PC-3 (cell line): ENCODE results near the gene UTS2. TPM values are rescaled to one million over a fixed set of nuclear protein-coding genes. Genes with fewer than 3 reads are reported as not detected.

Experiments
- ATAC-seq: fragments of 200-7000 bp; cut with Tn5 transposase; 2 replicates; pipeline ENCODE4 v1.9.1; 2020; ENCODE audit warnings: mild to moderate bottlenecking, moderate library complexity
- BruUV-seq: library from RNA; stranded (reverse); fragments of 400-500 nt; replicated peaks from 2 replicates; lab custom pipeline; 2021; lab: Mats Ljungman, UMichigan
- CTCF ChIA-PET: fragments of 300-600 bp; sonication (Branson Sonifier 250); formaldehyde crosslinking; loops from one replicate; lab custom pipeline; 2022; ENCODE audit warnings: antibody characterized with exemption; lab: Charles Lee
- POLR2A ChIA-PET: fragments of 300-600 bp; sonication (Branson Sonifier 250); formaldehyde crosslinking; loops from one replicate; lab custom pipeline; 2022; ENCODE audit warnings: antibody characterized with exemption; ENCODE audit not compliant: unreplicated experiment; lab: Charles Lee
- DNase-seq: peaks from one replicate; pipeline ENCODE4 v3.0.0-alpha.2; 2015
- H2AFZ ChIP-seq: fragments of 300-600 bp; sonication (generic); 2 replicates; pipeline ENCODE4 v1.6.0; 2016; ENCODE audit warnings: antibody characterized with exemption, low read length
- H3F3A ChIP-seq: fragments of 300-600 bp; sonication (generic); one replicate; pipeline ENCODE4 v1.6.0; 2017; ENCODE audit warnings: antibody characterized with exemption, low read length, control low read depth, mild to moderate bottlenecking; ENCODE audit not compliant: unreplicated experiment
- H3K27ac ChIP-seq: fragments of 300-600 bp; sonication (generic); 2 replicates; pipeline ENCODE4 v1.5.1; 2016; ENCODE audit warnings: mild to moderate bottlenecking, low read length
- H3K27me3 ChIP-seq: fragments of 300-600 bp; sonication (generic); 2 replicates; pipeline ENCODE4 v1.6.1; 2016; ENCODE audit warnings: low read length, mixed read lengths
- H3K36me3 ChIP-seq: fragments of 300-600 bp; sonication (generic); 2 replicates; pipeline ENCODE4 v1.6.1; 2016; ENCODE audit warnings: low read depth, mixed run types, low read length, mixed read lengths
- H3K4me1 ChIP-seq: fragments of 300-600 bp; sonication (generic); 2 replicates; pipeline ENCODE4 v1.5.1; 2016; ENCODE audit warnings: low read length; ENCODE audit not compliant: insufficient read depth
- H3K4me2 ChIP-seq: fragments of 300-600 bp; sonication (generic); 2 replicates; pipeline ENCODE4 v1.6.0; 2016; ENCODE audit warnings: low read length
- H3K4me3 ChIP-seq: fragments of 300-600 bp; sonication (generic); 2 replicates; pipeline ENCODE4 v1.5.1; 2016; ENCODE audit warnings: mild to moderate bottlenecking, low read length, mixed read lengths
- H3K79me2 ChIP-seq: fragments of 300-600 bp; sonication (generic); 2 replicates; pipeline ENCODE4 v1.6.1; 2017; ENCODE audit warnings: low read length, mixed read lengths
- H3K9ac ChIP-seq: fragments of 300-600 bp; sonication (generic); 2 replicates; pipeline ENCODE4 v1.6.0; 2016; ENCODE audit warnings: mild to moderate bottlenecking, low read length
- H3K9me2 ChIP-seq: fragments of 300-600 bp; sonication (generic); replicated peaks from 2 replicates; pipeline ENCODE4 v1.6.1; 2016; ENCODE audit warnings: mixed run types, low read length, mixed read lengths
- H3K9me3 ChIP-seq: fragments of 300-600 bp; sonication (generic); 2 replicates; pipeline ENCODE4 v1.6.1; 2016; ENCODE audit warnings: low read length, mixed read lengths
- H4K20me1 ChIP-seq: fragments of 300-600 bp; sonication (generic); 2 replicates; pipeline ENCODE4 v1.6.1; 2016; ENCODE audit warnings: low read length, mixed read lengths
- EZH2 ChIP-seq: fragments of 300-600 bp; sonication (generic); IDR thresholded peaks from one replicate; pipeline ENCODE4 v1.6.1; 2017; ENCODE audit warnings: antibody characterized with exemption, mild to moderate bottlenecking, low read length; ENCODE audit not compliant: unreplicated experiment
- EZH2phosphoT487 ChIP-seq: fragments of 300-600 bp; sonication (generic); IDR thresholded peaks from 2 replicates; pipeline ENCODE4 v1.6.1; 2018; ENCODE audit warnings: mild to moderate bottlenecking, antibody characterized with exemption, low read length, borderline replicate concordance
- intact Hi-C: fragments of 100-400 bp; cut with micrococcal nuclease; formaldehyde crosslinking; loops from 2 replicates; pipeline ENCODE4 v1.9.0; 2023
- total RNA-seq: library from RNA; depleted of rRNA; stranded (reverse); fragments of >200 nt; gene quantifications from 2 replicates; pipeline ENCODE4 v1.2.3, GENCODE V29; 2014
- TF ChIP-seq, protein P1 (sequence below): fragments of 300-600 bp; sonication (generic); conservative IDR thresholded peaks from 2 replicates; pipeline ENCODE4 v1.5.1; 2017; ENCODE audit warnings: antibody characterized with exemption, low read depth, mild to moderate bottlenecking, low read length

Gene UTS2
- total RNA-seq, 1 experiment from 2014 or later = not detected

DNA sequence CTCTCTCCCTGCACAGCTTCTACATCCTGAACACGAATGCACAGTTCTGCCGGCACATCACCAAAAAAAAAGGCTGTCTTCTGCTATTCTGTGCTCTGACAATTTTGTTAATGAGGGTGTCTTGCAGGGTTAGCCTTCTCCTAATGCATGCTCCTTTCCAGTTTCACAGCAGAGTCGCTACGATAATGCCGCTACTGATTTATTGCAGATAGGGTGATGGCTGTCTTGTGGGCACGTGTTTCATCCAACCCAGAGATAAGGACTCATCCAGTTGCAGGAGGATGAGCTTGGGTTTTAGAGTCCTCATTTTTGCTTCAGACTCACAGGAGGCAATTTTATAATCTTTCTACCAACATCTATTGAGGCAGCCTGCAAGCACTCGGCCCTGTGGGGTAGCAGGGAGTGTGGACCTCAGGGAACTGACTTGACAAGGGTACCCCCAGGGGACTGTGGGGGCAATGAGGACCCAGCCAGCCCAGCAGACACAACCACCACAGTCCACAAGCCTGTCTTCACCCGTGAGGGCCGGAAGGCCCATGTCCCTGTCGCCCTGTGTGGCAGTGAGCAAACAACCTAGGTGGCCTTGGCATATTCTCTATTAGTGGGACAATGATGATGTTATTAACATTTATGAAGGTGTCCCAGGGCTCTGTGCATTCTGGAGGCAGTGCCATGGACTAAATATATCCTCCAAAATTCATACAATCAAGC lies 15.4 kb upstream of the UTS2 start:
- Histone ChIP-seq H3K4me2 (no peak overlapping the region), H3K4me3 (no peak overlapping the region), H3K27ac (peak overlapping the region; percentile 88; the same call in 1 of the 2 replicates), H3K4me1 (peaks cover 15% of the 10 kb centered on the region), H3F3A (no peaks in the 10 kb centered on the region), H3K36me3 (no peaks in the 10 kb centered on the region), H3K79me2 (no peaks in the 10 kb centered on the region), H3K27me3 (no peaks in the 10 kb centered on the region), H4K20me1 (no peaks in the 10 kb centered on the region), H2AFZ (no peak overlapping the region), H3K9ac (no peak overlapping the region), H3K9me2 (no peaks in the 10 kb centered on the region), H3K9me3 (no peaks in the 10 kb centered on the region)
- ATAC-seq = no peak
- TF ChIP-seq, protein P1, sequence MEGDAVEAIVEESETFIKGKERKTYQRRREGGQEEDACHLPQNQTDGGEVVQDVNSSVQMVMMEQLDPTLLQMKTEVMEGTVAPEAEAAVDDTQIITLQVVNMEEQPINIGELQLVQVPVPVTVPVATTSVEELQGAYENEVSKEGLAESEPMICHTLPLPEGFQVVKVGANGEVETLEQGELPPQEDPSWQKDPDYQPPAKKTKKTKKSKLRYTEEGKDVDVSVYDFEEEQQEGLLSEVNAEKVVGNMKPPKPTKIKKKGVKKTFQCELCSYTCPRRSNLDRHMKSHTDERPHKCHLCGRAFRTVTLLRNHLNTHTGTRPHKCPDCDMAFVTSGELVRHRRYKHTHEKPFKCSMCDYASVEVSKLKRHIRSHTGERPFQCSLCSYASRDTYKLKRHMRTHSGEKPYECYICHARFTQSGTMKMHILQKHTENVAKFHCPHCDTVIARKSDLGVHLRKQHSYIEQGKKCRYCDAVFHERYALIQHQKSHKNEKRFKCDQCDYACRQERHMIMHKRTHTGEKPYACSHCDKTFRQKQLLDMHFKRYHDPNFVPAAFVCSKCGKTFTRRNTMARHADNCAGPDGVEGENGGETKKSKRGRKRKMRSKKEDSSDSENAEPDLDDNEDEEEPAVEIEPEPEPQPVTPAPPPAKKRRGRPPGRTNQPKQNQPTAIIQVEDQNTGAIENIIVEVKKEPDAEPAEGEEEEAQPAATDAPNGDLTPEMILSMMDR = no peak
- TF ChIP-seq EZH2phosphoT487 (no peak), EZH2 (no peak)
- no TSS peak for BruUV-seq
- no peak for DNase-seq
- intact Hi-C loops = no loop called here
- ChIA-PET CTCF (no interaction called here), POLR2A (no interaction called here)

DNA sequence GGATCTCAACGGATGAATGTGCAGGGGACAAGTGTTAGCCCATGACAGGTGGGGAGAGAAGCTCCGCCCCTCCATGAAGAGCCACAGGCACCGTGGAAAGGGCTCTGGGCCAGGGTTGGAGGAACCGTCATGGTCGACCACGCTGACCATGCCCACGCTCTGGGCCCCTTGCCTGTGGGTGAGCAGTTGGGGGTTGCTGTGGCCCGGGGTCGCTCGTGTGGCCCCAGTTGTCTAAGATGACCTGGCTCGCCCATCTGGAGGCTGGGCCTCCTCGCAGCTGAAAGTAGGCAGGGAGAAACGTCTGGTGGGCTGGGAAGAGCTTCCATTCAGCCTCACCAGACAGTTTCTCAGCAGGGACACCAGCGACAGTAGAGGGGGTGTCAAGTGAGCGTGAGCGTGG lies 13.1 kb upstream of the UTS2 start:
- Histone ChIP-seq H3K9ac (no peak overlapping the region), H3K4me3 (no peak overlapping the region), H3K9me2 (no peaks in the 10 kb centered on the region), H3F3A (no peaks in the 10 kb centered on the region), H2AFZ (no peak overlapping the region), H3K27me3 (no peaks in the 10 kb centered on the region), H4K20me1 (no peaks in the 10 kb centered on the region), H3K9me3 (no peaks in the 10 kb centered on the region), H3K4me1 (peaks cover 15% of the 10 kb centered on the region), H3K4me2 (no peak overlapping the region), H3K36me3 (no peaks in the 10 kb centered on the region), H3K27ac (no peak overlapping the region), H3K79me2 (no peaks in the 10 kb centered on the region)
- no TSS peak for BruUV-seq
- ATAC-seq (no peak), DNase-seq (no peak)
- intact Hi-C loops = no loop called here
- TF ChIP-seq EZH2phosphoT487 = no peak
- POLR2A ChIA-PET = no interaction called here
- CTCF ChIA-PET = no interaction called here

DNA sequence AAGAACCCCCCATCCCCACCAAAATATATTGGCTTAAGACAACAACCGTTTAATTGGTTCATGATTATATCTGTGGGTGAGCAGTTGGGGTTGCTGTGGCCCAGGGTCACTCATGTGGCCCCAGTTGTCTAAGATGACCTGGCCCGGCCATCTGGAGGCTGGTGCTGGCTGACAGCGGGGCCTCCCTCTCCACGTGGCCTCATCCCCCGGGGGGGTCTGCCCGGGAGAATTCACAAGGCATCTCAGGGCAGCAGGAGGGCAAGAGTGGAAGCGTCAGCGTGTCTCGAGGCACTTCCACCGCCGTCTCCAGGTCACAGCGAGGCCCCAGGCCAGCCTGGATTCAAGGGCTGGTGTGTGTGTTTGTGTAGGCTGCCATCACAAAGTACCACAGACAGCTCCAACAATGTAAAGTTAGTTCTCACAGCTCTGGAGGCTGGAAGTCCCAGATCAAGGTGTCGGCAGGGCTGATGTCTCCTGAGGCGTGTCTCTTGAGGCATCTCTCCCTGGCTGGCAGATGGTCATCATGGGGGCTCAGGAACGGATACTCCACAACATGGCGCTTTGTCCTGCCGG lies 11.0 kb upstream of the UTS2 start:
- CTCF ChIA-PET = no interaction called here
- no peaks in the 10 kb centered on the region for H4K20me1 ChIP-seq
- BruUV-seq = no TSS peak

More for the DNA sequence above, 11.0 kb upstream of the UTS2 start:
- Histone ChIP-seq H3K9me2 (no peaks in the 10 kb centered on the region), H3K36me3 (no peaks in the 10 kb centered on the region), H3K4me2 (no peak overlapping the region), H3K27ac (no peak overlapping the region), H3K9ac (no peak overlapping the region), H3K79me2 (no peaks in the 10 kb centered on the region), H3K9me3 (no peaks in the 10 kb centered on the region), H3K4me3 (no peak overlapping the region), H3K27me3 (no peaks in the 10 kb centered on the region), H3F3A (no peaks in the 10 kb centered on the region), H3K4me1 (peaks cover 1% of the 10 kb centered on the region; the same call in 1 of the 2 replicates), H2AFZ (no peak overlapping the region)
- ATAC-seq = no peak
- DNase-seq = no peak
- no peak for TF ChIP-seq EZH2
- TF ChIP-seq EZH2phosphoT487 = no peak
- TF ChIP-seq, protein P1 = no peak
- POLR2A ChIA-PET = no interaction called here
- intact Hi-C loops = no loop called here
